WTC11 (cell line): ENCODE results near the gene HPS5. TPM values are rescaled to one million over a fixed set of nuclear protein-coding genes. Genes with fewer than 3 reads are reported as not detected.
A peak's percentile ranks its signal among the peaks of the same experiment; 100 is the strongest.

Experiments used
- ATAC-seq: fragments of 200-7000 bp; cut with Tn5 transposase; 2 replicates; pipeline ENCODE4 v1.10.0; 2021; ENCODE audit warnings: mild to moderate bottlenecking, moderate library complexity
- CTCF ChIA-PET: fragments of 300-600 bp; sonication (Branson Sonifier 250); formaldehyde crosslinking; loops from one replicate; lab custom pipeline; 2021; ENCODE audit warnings: antibody characterized with exemption; lab: Charles Lee
- POLR2A ChIA-PET: fragments of 350-600 bp; sonication (Branson Sonifier 250); formaldehyde crosslinking; loops from one replicate; lab custom pipeline; 2021; ENCODE audit warnings: antibody characterized with exemption; lab: Charles Lee
- DNase-seq: peaks from one replicate; pipeline ENCODE4 v3.0.0; 2021; ENCODE audit warnings: low spot score
- H3K27ac Mint-ChIP-seq: 2 replicates; pipeline ENCODE4 v1.8.0; 2021; ENCODE audit warnings: mixed read lengths
- H3K27me3 Mint-ChIP-seq: 2 replicates; pipeline ENCODE4 v1.8.0; 2021; ENCODE audit warnings: low read depth, mild to moderate bottlenecking, moderate library complexity, mixed read lengths
- H3K36me3 Mint-ChIP-seq: 2 replicates; pipeline ENCODE4 v1.8.0; 2021; ENCODE audit warnings: mixed read lengths
- H3K4me1 Mint-ChIP-seq: 2 replicates; pipeline ENCODE4 v1.8.0; 2022; ENCODE audit warnings: mixed read lengths
- H3K4me3 Mint-ChIP-seq: 2 replicates; pipeline ENCODE4 v1.8.0; 2021; ENCODE audit warnings: mild to moderate bottlenecking, moderate library complexity, mixed read lengths
- H3K9me3 Mint-ChIP-seq: 2 replicates; pipeline ENCODE4 v1.8.0; 2021; ENCODE audit warnings: mixed read lengths
- CREM ChIP-seq: sonication (generic); formaldehyde crosslinking; IDR thresholded peaks from 2 replicates; pipeline ENCODE4 v1.8.1; 2022; ENCODE audit warnings: mild to moderate bottlenecking, missing genetic modification reagents, moderate library complexity
- FOXJ3 ChIP-seq: sonication (generic); formaldehyde crosslinking; IDR thresholded peaks from 2 replicates; pipeline ENCODE4 v1.9.0; 2021; ENCODE audit warnings: missing genetic modification reagents, mild to moderate bottlenecking, borderline replicate concordance
- HMGA2 ChIP-seq: fragments of 250-450 bp; sonication (Bioruptor Pico); IDR thresholded peaks from 2 replicates; pipeline ENCODE4 v1.4.0; 2021; ENCODE audit warnings: mild to moderate bottlenecking, moderate library complexity
- HMGXB4 ChIP-seq: sonication (generic); formaldehyde crosslinking; IDR thresholded peaks from 2 replicates; pipeline ENCODE4 v1.8.1; 2023; ENCODE audit warnings: mild to moderate bottlenecking, moderate library complexity, missing genetic modification reagents
- JAZF1 ChIP-seq: fragments of 250-450 bp; sonication (Bioruptor Pico); IDR thresholded peaks from 2 replicates; pipeline ENCODE4 v1.9.0; 2021; ENCODE audit warnings: moderate library complexity, mild to moderate bottlenecking, inconsistent platforms
- MAX ChIP-seq: sonication (generic); formaldehyde crosslinking; IDR thresholded peaks from 2 replicates; pipeline ENCODE4 v1.8.0; 2022; ENCODE audit warnings: mild to moderate bottlenecking, missing genetic modification reagents
- MXD4 ChIP-seq: fragments of 250-450 bp; sonication (Bioruptor Pico); IDR thresholded peaks from 2 replicates; pipeline ENCODE4 v1.8.0; 2021; ENCODE audit warnings: mild to moderate bottlenecking, moderate library complexity, borderline replicate concordance
- NFE2L1 ChIP-seq: sonication (generic); formaldehyde crosslinking; IDR thresholded peaks from 2 replicates; pipeline ENCODE4 v1.8.1; 2023; ENCODE audit warnings: missing genetic modification reagents
- NR1H2 ChIP-seq: sonication (generic); formaldehyde crosslinking; IDR thresholded peaks from 2 replicates; pipeline ENCODE4 v1.9.0; 2021; ENCODE audit warnings: mild to moderate bottlenecking, moderate library complexity, missing genetic modification reagents
- RELA ChIP-seq: sonication (generic); formaldehyde crosslinking; IDR thresholded peaks from 2 replicates; pipeline ENCODE4 v1.8.1; 2022; ENCODE audit warnings: missing genetic modification reagents, mild to moderate bottlenecking, borderline replicate concordance
- SOX15 ChIP-seq: fragments of 250-450 bp; sonication (Bioruptor Pico); IDR thresholded peaks from 2 replicates; pipeline ENCODE4 v1.9.0; 2021; ENCODE audit warnings: mild to moderate bottlenecking
- TP53 ChIP-seq: sonication (generic); formaldehyde crosslinking; IDR thresholded peaks from 2 replicates; pipeline ENCODE4 v1.8.1; 2023; ENCODE audit warnings: mild to moderate bottlenecking, missing genetic modification reagents
- ZMAT4 ChIP-seq: fragments of 250-450 bp; sonication (Bioruptor Pico); IDR thresholded peaks from 2 replicates; pipeline ENCODE4 v1.9.0; 2021; ENCODE audit warnings: mild to moderate bottlenecking
- ZNF416 ChIP-seq: fragments of 250-450 bp; sonication (Bioruptor Pico); IDR thresholded peaks from 2 replicates; pipeline ENCODE4 v1.9.0; 2021; ENCODE audit warnings: mild to moderate bottlenecking, inconsistent platforms
- ZNF425 ChIP-seq: fragments of 250-450 bp; sonication (Bioruptor Pico); conservative IDR thresholded peaks from 2 replicates; pipeline ENCODE4 v1.9.0; 2021; ENCODE audit warnings: mild to moderate bottlenecking
- total RNA-seq: library from RNA; stranded (reverse); gene quantifications from 3 replicates; pipeline ENCODE4 v1.2.3, GENCODE V29; 2021

The HPS5 gene
- total RNA-seq, 1 experiment from 2014 or later = 14.9 TPM

GRCh38 chr11:18280438-18281045 is 41.4 kb downstream of the HPS5 start:
- Mint-ChIP-seq H3K27me3 (no peaks in the 10 kb centered on the region), H3K9me3 (no peaks in the 10 kb centered on the region), H3K27ac (no peak overlapping the region), H3K4me1 (no peaks in the 10 kb centered on the region), H3K36me3 (peaks cover 44% of the 10 kb centered on the region), H3K4me3 (no peak overlapping the region)
- no peak for ATAC-seq
- TF ChIP-seq FOXJ3 (no peak), JAZF1 (CRISPR knock-in tag) (no peak)
- no peak for DNase-seq
- ChIA-PET CTCF (interaction anchor here (1.2 kb wide), 1 partner anchor 77 kb away, joined by 3 read pairs; no protein-coding TSS in a partner anchor), POLR2A (interaction anchor here (0.7 kb wide), 1 partner anchor 20 kb away, joined by 3 read pairs; no protein-coding TSS in a partner anchor)

GRCh38 chr11:18277565-18278271 is 44.2 kb downstream of the HPS5 start:
- H3K4me1 Mint-ChIP-seq = no peaks in the 10 kb centered on the region
- no peak overlapping the region for H3K4me3 Mint-ChIP-seq
- peaks cover 35% of the 10 kb centered on the region for H3K36me3 Mint-ChIP-seq
- peak overlapping the region; percentile 57; the same call in 1 of the 2 replicates for H3K27ac Mint-ChIP-seq
- ChIA-PET POLR2A (no interaction called here), CTCF (interaction anchor here (0.8 to 1.6 kb wide), 2 partner anchors 34 to 162 kb away, joined by 4 to 7 read pairs; no protein-coding TSS in a partner anchor)
- TF ChIP-seq ZNF425 (CRISPR knock-in tag) (no peak), RELA (CRISPR knock-in tag) (no peak)
- H3K27me3 Mint-ChIP-seq = no peaks in the 10 kb centered on the region
- ATAC-seq = no peak
- DNase-seq = no peak
- peaks cover 4% of the 10 kb centered on the region; the same call in 1 of the 2 replicates for H3K9me3 Mint-ChIP-seq

GRCh38 chr11:18271206-18271605 is 50.7 kb downstream of the HPS5 start:
- TF ChIP-seq HMGXB4 (CRISPR knock-in tag) (no peak), NFE2L1 (CRISPR knock-in tag) (no peak), HMGA2 (CRISPR knock-in tag) (no peak), SOX15 (CRISPR knock-in tag) (no peak), MXD4 (CRISPR knock-in tag) (no peak), ZNF416 (CRISPR knock-in tag) (no peak), NR1H2 (CRISPR knock-in tag) (no peak), ZMAT4 (CRISPR knock-in tag) (no peak), TP53 (no peak), MAX (CRISPR knock-in tag) (no peak), CREM (CRISPR knock-in tag) (no peak)
- TF ChIP-seq, all 79 proteins: peak for 0
- H3K4me1 Mint-ChIP-seq = no peaks in the 10 kb centered on the region
- H3K27ac Mint-ChIP-seq = no peak overlapping the region
- ATAC-seq (no peak), DNase-seq (no peak)
- H3K9me3 Mint-ChIP-seq = peaks cover 4% of the 10 kb centered on the region; the same call in 1 of the 2 replicates
- ChIA-PET POLR2A (no interaction called here), CTCF (no interaction called here)
- no peaks in the 10 kb centered on the region for H3K27me3 Mint-ChIP-seq
- peaks cover 4% of the 10 kb centered on the region for H3K36me3 Mint-ChIP-seq
- H3K4me3 Mint-ChIP-seq = no peak overlapping the region
